H1 (cell line): ENCODE measurements around the gene RALY. TPM values are rescaled to one million over a fixed set of nuclear protein-coding genes. Genes with fewer than 3 reads are reported as not detected.
A peak's percentile ranks its signal among the peaks of the same experiment; 100 is the strongest.

ENCODE experiments used
- CTCF ChIA-PET: fragments of 300-600 bp; sonication (Branson Sonifier 250); formaldehyde crosslinking; loops from one replicate; lab custom pipeline; 2021; ENCODE audit not compliant: partially characterized antibody; lab: Charles Lee
- POLR2A ChIA-PET: fragments of 300-600 bp; sonication (Branson Sonifier 250); formaldehyde crosslinking; loops from one replicate; lab custom pipeline; 2021; ENCODE audit warnings: inconsistent platforms; ENCODE audit not compliant: partially characterized antibody; lab: Charles Lee
- DNase-seq, 2 experiments: peaks; one replicate each; pipeline versions ENCODE4 v3.0.0 to v3.0.0-alpha.2; 2010 to 2022; ENCODE audit warnings: low spot score in 2 of 2, low read depth in 1 of 2, mixed read lengths in 1 of 2
- FAIRE-seq: peaks from 2 replicates; lab custom pipeline; 2011; peaks lifted over from hg19 to GRCh38; lab: Jason Lieb, UNC
- H2AFZ ChIP-seq: 2 replicates; pipeline ENCODE4 v1.8.1; 2012; ENCODE audit warnings: low read length, inconsistent platforms
- H2AK5ac ChIP-seq: 2 replicates; pipeline ENCODE4 v1.6.1; 2013; ENCODE audit warnings: low read depth, low read length
- H2BK120ac ChIP-seq: replicated peaks from 2 replicates; pipeline ENCODE3; 2013; ENCODE audit warnings: low read depth, low read length, inconsistent platforms
- H2BK12ac ChIP-seq: 2 replicates; pipeline ENCODE4 v1.6.1; 2013; ENCODE audit warnings: low read depth, low read length
- H2BK15ac ChIP-seq: 2 replicates; pipeline ENCODE4 v1.6.1; 2013; ENCODE audit warnings: low read length
- H2BK20ac ChIP-seq: 2 replicates; pipeline ENCODE4 v1.6.1; 2013; ENCODE audit warnings: low read length
- H2BK5ac ChIP-seq: 2 replicates; pipeline ENCODE4 v1.6.1; 2013; ENCODE audit warnings: low read depth, low read length
- H3K14ac ChIP-seq: 2 replicates; pipeline ENCODE4 v1.6.1; 2013; ENCODE audit warnings: inconsistent platforms; ENCODE audit not compliant: insufficient read length
- H3K18ac ChIP-seq: 2 replicates; pipeline ENCODE4 v1.6.1; 2013; ENCODE audit warnings: low read length; ENCODE audit errors: extremely low read depth
- H3K23ac ChIP-seq: 2 replicates; pipeline ENCODE4 v1.6.1; 2013; ENCODE audit warnings: inconsistent platforms; ENCODE audit not compliant: insufficient read length
- H3K23me2 ChIP-seq: 2 replicates; pipeline ENCODE4 v1.6.1; 2013; ENCODE audit warnings: low read depth, low read length
- H3K27ac ChIP-seq: 2 replicates; pipeline ENCODE4 v1.6.1; 2011; ENCODE audit warnings: low read depth, low read length, inconsistent platforms
- H3K27me3 ChIP-seq, 4 experiments: replicated peaks in 1 of 4; 1 replicate in 1 of 4; 2 replicates in 3 of 4; pipeline versions ENCODE4 v1.6.1 to v1.8.1; 2011 to 2013; ENCODE audit warnings: low read length in 3 of 4, mild to moderate bottlenecking in 3 of 4, inconsistent platforms in 2 of 4, mixed read lengths in 2 of 4, moderate library complexity in 1 of 4; ENCODE audit not compliant: control insufficient read depth in 3 of 4, insufficient read depth in 3 of 4; ENCODE audit errors: extremely low read depth in 1 of 4
- H3K36me3 ChIP-seq, 4 experiments: 2 replicates each; pipeline versions ENCODE4 v1.6.1 to v1.8.1; 2011 to 2013; ENCODE audit warnings: mild to moderate bottlenecking in 4 of 4, low read length in 3 of 4, moderate library complexity in 2 of 4, control low read depth in 1 of 4, inconsistent platforms in 1 of 4; ENCODE audit not compliant: insufficient read depth in 4 of 4, control insufficient read depth in 2 of 4
- H3K4ac ChIP-seq: replicated peaks from 2 replicates; pipeline ENCODE3; 2013; ENCODE audit warnings: low read length, low read depth, mixed read lengths, inconsistent platforms; ENCODE audit not compliant: insufficient read length
- H3K4me1 ChIP-seq, 4 experiments: replicated peaks in 1 of 4; 1 replicate in 1 of 4; 2 replicates in 3 of 4; pipeline versions ENCODE4 v1.6.1 to v1.8.1; 2011 to 2013; ENCODE audit warnings: low read length in 3 of 4, inconsistent platforms in 2 of 4, mixed read lengths in 1 of 4; ENCODE audit not compliant: insufficient read depth in 4 of 4, control insufficient read depth in 3 of 4
- H3K4me2 ChIP-seq, 2 experiments: 2 replicates each; pipeline versions ENCODE4 v1.6.1 to v1.8.1; 2011 to 2013; ENCODE audit warnings: low read depth in 2 of 2, low read length in 2 of 2, control low read depth in 1 of 2, inconsistent platforms in 1 of 2, mild to moderate bottlenecking in 1 of 2; ENCODE audit not compliant: insufficient read depth in 1 of 2
- H3K4me3 ChIP-seq, 4 experiments: fragments of 200-600, 300-600 bp in 1 of 4; sonication (generic), shearing (Covaris generic), sonication (Bioruptor Twin) in 1 of 4; 2 replicates each; pipeline versions ENCODE4 v1.5.1 to v1.8.1; 2011 to 2016; ENCODE audit warnings: low read length in 4 of 4, low read depth in 3 of 4, control low read depth in 2 of 4, inconsistent platforms in 2 of 4, mild to moderate bottlenecking in 2 of 4, mixed read lengths in 1 of 4, moderate library complexity in 1 of 4; ENCODE audit not compliant: insufficient read depth in 2 of 4; ENCODE audit errors: extremely low read depth in 1 of 4
- H3K56ac ChIP-seq: replicated peaks from 2 replicates; pipeline ENCODE3; 2013; ENCODE audit warnings: low read depth, mild to moderate bottlenecking, mixed read lengths, low read length, inconsistent platforms; ENCODE audit not compliant: insufficient read length
- H3K79me1 ChIP-seq: 2 replicates; pipeline ENCODE4 v1.6.1; 2013; ENCODE audit warnings: low read depth, low read length, control low read depth
- H3K79me2 ChIP-seq, 2 experiments: 2 replicates each; pipeline versions ENCODE4 v1.6.1 to v1.8.1; 2012 to 2013; ENCODE audit warnings: low read length in 2 of 2, mild to moderate bottlenecking in 2 of 2, inconsistent platforms in 1 of 2; ENCODE audit not compliant: insufficient read depth in 2 of 2, control insufficient read depth in 1 of 2
- H3K9ac ChIP-seq, 4 experiments: replicated peaks in 1 of 4; 1 replicate in 1 of 4; 2 replicates in 3 of 4; pipeline versions ENCODE4 v1.6.1 to v1.8.1; 2011 to 2013; ENCODE audit warnings: low read depth in 3 of 4, low read length in 3 of 4, control low read depth in 2 of 4, mild to moderate bottlenecking in 2 of 4, moderate library complexity in 2 of 4, inconsistent platforms in 1 of 4; ENCODE audit errors: extremely low read depth in 1 of 4
- H3K9me3 ChIP-seq, 2 experiments: 2 replicates each; pipeline versions ENCODE4 v1.6.1 to v1.8.1; 2012 to 2013; ENCODE audit warnings: mild to moderate bottlenecking in 2 of 2, moderate library complexity in 2 of 2, control low read depth in 1 of 2, inconsistent platforms in 1 of 2, low read depth in 1 of 2, low read length in 1 of 2, mixed read lengths in 1 of 2; ENCODE audit not compliant: insufficient read depth in 2 of 2
- H4K20me1 ChIP-seq, 2 experiments: replicated peaks in 1 of 2; 2 replicates each; pipeline versions ENCODE3 to v1.8.1; 2011 to 2013; ENCODE audit warnings: inconsistent platforms in 2 of 2, low read length in 2 of 2, mild to moderate bottlenecking in 1 of 2; ENCODE audit not compliant: insufficient read depth in 2 of 2, control insufficient read depth in 1 of 2
- H4K5ac ChIP-seq: 2 replicates; pipeline ENCODE4 v1.6.1; 2013; ENCODE audit warnings: low read length, low read depth, mixed read lengths, inconsistent platforms; ENCODE audit not compliant: insufficient read length
- H4K8ac ChIP-seq: 2 replicates; pipeline ENCODE4 v1.8.0; 2013; ENCODE audit warnings: mild to moderate bottlenecking, moderate library complexity, low read length, inconsistent platforms; ENCODE audit not compliant: insufficient read depth; ENCODE audit errors: extremely low read depth
- H4K91ac ChIP-seq: replicated peaks from 2 replicates; pipeline ENCODE3; 2013; ENCODE audit warnings: low read length, mixed read lengths, inconsistent platforms; ENCODE audit not compliant: insufficient read length
- EZH2 ChIP-seq: fragments of 200-600 bp; sonication (generic); IDR thresholded peaks from 2 replicates; pipeline ENCODE4 v1.7.1; 2012; ENCODE audit warnings: low read depth, mild to moderate bottlenecking, moderate library complexity, low read length, inconsistent platforms; ENCODE audit not compliant: severe bottlenecking
- POLR2A ChIP-seq, 2 experiments: IDR thresholded peaks; 1 replicate in 1 of 2; 2 replicates in 1 of 2; pipeline ENCODE4 v1.6.1; 2011; ENCODE audit warnings: low read depth in 2 of 2, low read length in 2 of 2, mild to moderate bottlenecking in 2 of 2; ENCODE audit errors: control extremely low read depth in 1 of 2
- WGBS, 2 experiments: shearing (Covaris generic) in 1 of 2; methylation state at CpG; one replicate each; pipeline versions ENCODE4 v1.1.6 to v1.1.7; 2013 to 2015; ENCODE audit warnings: low lambda C conversion rate in 2 of 2, mixed read lengths in 2 of 2, inconsistent platforms in 1 of 2, low coverage in 1 of 2, missing lambda C conversion rate in 1 of 2; ENCODE audit not compliant: insufficient replicate concordance in 2 of 2, insufficient coverage in 1 of 2, insufficient read length in 1 of 2; ENCODE audit errors: extremely low coverage in 1 of 2, missing lambda C conversion rate in 1 of 2; 5-methylcytosine and 5-hydroxymethylcytosine counted together
- polyA plus RNA-seq, 7 experiments: library from polyadenylated mRNA; depleted of rRNA in 3 of 7; stranded (reverse) in 5 of 7; unstranded in 2 of 7; fragments of >200 nt in 5 of 7; fragments of 200-250 nt in 2 of 7; gene quantifications; 1 replicate in 5 of 7; 2 replicates in 1 of 7; 4 replicates in 1 of 7; pipeline versions ENCODE4 v1.2.1 to v1.2.3, GENCODE V29; 2011 to 2013; ENCODE audit warnings: missing spikeins in 2 of 7, mixed read lengths in 2 of 7
- total RNA-seq: library from RNA; stranded (reverse); fragmentation: NEBNext Ultra II Directional; extraction: Animal tissue kit (Norgen Biotek cat#: 25700); gene quantifications from 2 replicates; pipeline ENCODE4 v1.2.1, GENCODE V29; 2021

The RALY gene
- total and polyA plus RNA-seq, 2 of the 8 experiments (the other 6 are each of a cell fraction or from before 2014, with no cell fraction given) = 133 to 148 TPM

- POLR2A ChIA-PET = interaction anchor here (0.6 to 1.4 kb wide), 2 partner anchors 18 to 22 kb away, joined by 3 read pairs; partner anchors contain the start of gene RALY
- CTCF ChIA-PET = interaction anchor here (0.8 kb wide), 1 partner anchor 32 kb away, joined by 3 read pairs; no protein-coding TSS in a partner anchor
- TF ChIP-seq EZH2 (no peak), POLR2A (IDR thresholded peaks at IDR 0.05; ENCODE audit: control extremely low read depth in 1 of 2, low read depth in 2 of 2, low read length in 2 of 2) (no peak)
Measured at GRCh38 chr20:34015401-34016335, 22.0 kb downstream of the RALY start.

More at GRCh38 chr20:34015401-34016335, 22.0 kb downstream of the RALY start:
- WGBS, 2 experiments = 89% methylated on average over 6 of the region's 6 CpGs; no CpG with 5 or more reads in 1 of the 2 experiments
- Histone ChIP-seq H3K4ac (no peak overlapping the region), H3K23me2 (peaks cover 2% of the 10 kb centered on the region; the same call in 1 of the 2 replicates), H2BK20ac (no peak overlapping the region), H3K4me1 (peaks cover 0 to 26% (median 22%) of the 10 kb centered on the region in 4 experiments), H3K9me3 (no peaks in the 10 kb centered on the region), H4K91ac (no peak overlapping the region), H3K18ac (no peak overlapping the region), H3K36me3 (no peaks in the 10 kb centered on the region), H2BK120ac (no peak overlapping the region), H3K23ac (no peak overlapping the region), H3K4me2 (no peak overlapping the region), H2AFZ (no peak overlapping the region), H2AK5ac (0 out of 2 replicates have a peak overlapping the region, but pooled peaks have one; percentile 39), H4K8ac (no peak overlapping the region), H4K20me1 (peaks cover 7 to 18% of the 10 kb centered on the region in 2 experiments), H2BK12ac (no peak overlapping the region), H2BK5ac (no peak overlapping the region), H3K27ac (no peak overlapping the region), H3K79me2 (peaks cover 4 to 93% of the 10 kb centered on the region in 2 experiments), H3K79me1 (peaks cover 17% of the 10 kb centered on the region), H3K27me3 (no peaks in the 10 kb centered on the region), H4K5ac (no peak overlapping the region), H2BK15ac (no peak overlapping the region), H3K9ac (no peak overlapping the region), H3K4me3 (no peak overlapping the region), H3K56ac (no peak overlapping the region), H3K14ac (no peak overlapping the region)
- FAIRE-seq = no peak
- DNase-seq = no peak
